ENCODE results near the gene SSR4.
A peak's percentile ranks its signal among the peaks of the same experiment; 100 is the strongest.

The SSR4 gene

DNA sequence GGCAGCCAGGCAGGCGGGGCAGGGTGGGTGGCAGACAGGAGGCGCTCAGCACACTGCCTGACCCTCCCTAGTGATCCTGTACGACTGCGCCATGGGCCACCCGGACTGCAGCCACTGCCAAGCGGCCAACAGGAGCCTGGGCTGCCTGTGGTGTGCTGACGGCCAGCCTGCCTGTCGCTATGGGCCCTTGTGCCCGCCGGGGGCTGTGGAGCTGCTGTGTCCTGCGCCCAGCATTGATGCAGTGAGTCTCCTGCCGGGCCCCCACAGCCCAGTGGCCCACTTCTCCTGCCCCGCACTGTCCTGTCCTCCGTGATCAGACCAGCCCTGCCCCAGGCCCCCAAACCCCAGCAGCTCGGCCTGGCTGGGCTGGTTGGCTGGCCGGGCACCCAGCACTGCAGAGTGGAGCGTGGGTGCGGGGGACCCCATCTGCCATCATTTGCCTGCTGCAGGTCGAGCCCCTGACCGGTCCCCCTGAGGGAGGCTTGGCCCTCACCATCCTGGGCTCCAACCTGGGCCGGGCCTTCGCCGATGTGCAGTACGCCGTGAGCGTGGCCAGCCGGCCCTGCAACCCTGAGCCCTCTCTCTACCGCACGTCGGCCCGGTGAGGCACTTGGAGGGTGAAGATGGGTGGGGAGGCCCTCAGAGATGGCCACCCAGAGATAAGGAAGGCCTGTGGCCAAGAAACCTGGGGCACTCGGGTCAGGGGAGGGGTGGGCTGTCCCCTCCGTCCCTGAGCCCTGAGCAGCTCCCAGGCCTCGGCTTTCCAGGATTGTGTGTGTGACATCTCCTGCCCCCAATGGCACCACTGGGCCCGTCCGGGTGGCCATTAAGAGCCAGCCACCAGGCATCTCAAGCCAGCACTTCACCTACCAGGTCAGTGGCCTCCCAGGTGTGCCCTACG lies 22.8 kb upstream of the SSR4 start:
- peaks cover 0 to 42% (median 27%) of the 10 kb centered on the region in 11 experiments; a peak in 13 of 22 replicates for H3K9me3 ChIP-seq (replicated peaks in 1 of 11)
- no peak overlapping the region for H3K4me3 ChIP-seq
- peaks cover 28 to 39% (median 36%) of the 10 kb centered on the region in 10 experiments for H3K4me1 ChIP-seq
- H3K36me3 ChIP-seq: no peaks in the 10 kb centered on the region
- 0 out of 22 replicates have a peak overlapping the region, but pooled peaks of 2 of the 11 experiments have one; percentile 8 to 30 for H3K4me2 ChIP-seq
- H3K9ac ChIP-seq: no peak overlapping the region
- no peak overlapping the region for H3K27ac ChIP-seq
- H4K20me1 ChIP-seq: peaks cover 0 to 53% (median 0%) of the 10 kb centered on the region in 11 experiments; a peak in 8 of 22 replicates
- no peak for TF ChIP-seq Cebpa-rat (IDR thresholded peaks at IDR 0.05)
- H3K27me3 ChIP-seq: peaks cover 0 to 25% (median 5%) of the 10 kb centered on the region in 11 experiments; a peak in 5 of 22 replicates

DNA sequence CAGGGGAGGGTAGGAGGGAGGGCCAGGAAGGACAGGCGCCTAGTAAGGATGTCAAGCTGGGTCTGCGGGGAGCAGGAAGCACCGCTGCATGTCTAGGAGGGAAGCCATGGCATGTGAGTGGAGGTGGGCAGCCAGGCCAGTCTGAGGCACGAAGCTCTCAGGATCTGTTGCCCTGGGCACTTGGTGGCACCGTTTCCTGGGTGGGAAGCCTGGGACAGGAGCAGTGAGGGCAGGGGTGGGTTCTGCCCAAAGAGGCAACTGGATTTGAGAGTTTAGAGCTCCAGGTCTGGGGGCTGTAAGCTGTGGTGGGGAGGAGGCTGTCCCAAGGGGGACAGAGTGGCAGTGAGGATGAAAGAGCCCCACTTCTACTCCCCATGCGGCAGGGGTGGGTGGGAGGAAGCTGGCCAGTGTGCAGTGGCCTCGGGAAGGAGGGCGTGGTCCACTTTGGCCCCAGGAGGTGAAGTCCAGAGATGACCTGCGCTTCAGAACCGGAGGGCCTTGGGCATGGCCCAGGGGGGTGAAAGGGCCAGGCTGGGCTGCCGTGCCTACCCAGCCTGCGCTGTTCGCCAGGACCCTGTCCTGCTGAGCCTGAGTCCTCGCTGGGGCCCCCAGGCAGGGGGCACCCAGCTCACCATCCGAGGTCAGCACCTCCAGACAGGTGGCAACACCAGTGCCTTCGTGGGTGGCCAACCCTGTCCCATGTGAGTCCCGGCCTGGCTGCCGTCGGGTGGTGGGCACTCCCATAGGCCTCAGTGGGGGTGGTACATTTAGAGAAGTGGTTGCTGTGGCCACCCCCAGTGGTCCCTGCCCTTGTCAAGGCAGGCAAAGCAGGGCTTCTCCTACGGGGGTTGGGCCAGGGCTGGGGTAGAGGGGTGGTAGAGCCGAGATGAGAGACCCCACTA lies 21.9 kb upstream of the SSR4 start:
- H3K4me2 ChIP-seq: peak overlapping the region in 3 of 11 experiments; percentile 8 to 30 (median 15); a peak in 5 of 22 replicates
- no peak overlapping the region for H3K4me3 ChIP-seq
- H3K9ac ChIP-seq: no peak overlapping the region
- no peak overlapping the region for H3K27ac ChIP-seq
- H4K20me1 ChIP-seq: peaks cover 0 to 58% (median 0%) of the 10 kb centered on the region in 11 experiments; a peak in 8 of 22 replicates
- no peaks in the 10 kb centered on the region for H3K36me3 ChIP-seq
- peaks cover 24 to 35% (median 28%) of the 10 kb centered on the region in 10 experiments for H3K4me1 ChIP-seq
- H3K9me3 ChIP-seq (replicated peaks in 1 of 11): peaks cover 0 to 51% (median 33%) of the 10 kb centered on the region in 11 experiments; a peak in 13 of 22 replicates
- peaks cover 0 to 25% (median 0%) of the 10 kb centered on the region in 11 experiments; a peak in 4 of 22 replicates for H3K27me3 ChIP-seq
- no peak for TF ChIP-seq Cebpa-rat (IDR thresholded peaks at IDR 0.05)

GRCh38 chrX:153773218-153773611 lies 21.3 kb upstream of the SSR4 start:
- Histone ChIP-seq H3K4me1 (peaks cover 17 to 28% (median 24%) of the 10 kb centered on the region in 10 experiments), H3K36me3 (no peaks in the 10 kb centered on the region), H3K27ac (no peak overlapping the region), H3K9me3 (replicated peaks in 1 of 11) (peaks cover 0 to 57% (median 35%) of the 10 kb centered on the region in 11 experiments; a peak in 13 of 22 replicates), H3K9ac (no peak overlapping the region), H3K4me3 (no peak overlapping the region), H4K20me1 (peaks cover 0 to 64% (median 0%) of the 10 kb centered on the region in 11 experiments; a peak in 6 of 22 replicates), H3K27me3 (peaks cover 0 to 25% (median 0%) of the 10 kb centered on the region in 11 experiments; a peak in 6 of 22 replicates), H3K4me2 (no peak overlapping the region)
- TF ChIP-seq Cebpa-rat (IDR thresholded peaks at IDR 0.05): no peak

DNA sequence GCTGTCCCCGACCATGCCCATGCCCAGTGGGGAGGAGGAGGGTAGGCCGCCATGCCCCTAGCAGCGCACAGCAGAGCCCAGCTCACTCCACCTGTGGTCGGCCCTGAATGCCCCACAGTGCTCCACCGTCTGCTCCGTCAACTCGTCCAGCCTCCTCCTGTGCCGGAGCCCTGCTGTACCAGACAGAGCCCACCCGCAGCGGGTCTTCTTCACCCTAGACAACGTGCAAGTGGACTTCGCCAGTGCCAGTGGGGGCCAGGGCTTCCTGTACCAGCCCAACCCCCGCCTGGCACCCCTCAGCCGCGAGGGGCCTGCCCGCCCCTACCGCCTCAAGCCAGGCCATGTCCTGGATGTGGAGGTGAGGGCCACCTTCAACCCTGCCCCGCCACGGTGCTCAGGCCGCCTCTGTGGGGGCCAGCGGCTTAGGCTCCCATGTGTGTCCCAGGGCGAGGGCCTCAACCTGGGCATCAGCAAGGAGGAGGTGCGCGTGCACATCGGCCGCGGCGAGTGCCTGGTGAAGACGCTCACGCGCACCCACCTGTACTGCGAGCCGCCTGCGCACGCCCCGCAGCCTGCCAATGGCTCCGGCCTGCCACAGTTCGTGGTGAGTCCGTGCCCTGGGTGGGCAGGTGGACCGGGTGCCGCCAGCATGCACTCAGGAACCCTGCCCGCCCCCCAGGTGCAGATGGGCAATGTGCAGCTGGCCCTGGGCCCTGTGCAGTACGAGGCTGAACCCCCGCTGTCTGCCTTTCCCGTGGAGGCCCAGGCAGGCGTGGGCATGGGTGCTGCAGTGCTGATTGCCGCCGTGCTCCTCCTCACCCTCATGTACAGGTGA lies 20.5 kb upstream of the SSR4 start:
- peaks cover 0 to 71% (median 0%) of the 10 kb centered on the region in 11 experiments; a peak in 6 of 22 replicates for H4K20me1 ChIP-seq
- no peak overlapping the region for H3K9ac ChIP-seq
- no peak for TF ChIP-seq Cebpa-rat (IDR thresholded peaks at IDR 0.05)
- H3K9me3 ChIP-seq (replicated peaks in 1 of 11): peaks cover 0 to 57% (median 35%) of the 10 kb centered on the region in 11 experiments; a peak in 13 of 22 replicates
- no peak overlapping the region for H3K27ac ChIP-seq
- H3K36me3 ChIP-seq: no peaks in the 10 kb centered on the region
- H3K4me3 ChIP-seq: no peak overlapping the region
- no peak overlapping the region for H3K4me2 ChIP-seq
- H3K27me3 ChIP-seq: peaks cover 0 to 30% (median 0%) of the 10 kb centered on the region in 11 experiments; a peak in 6 of 22 replicates
- H3K4me1 ChIP-seq: peaks cover 10 to 23% (median 19%) of the 10 kb centered on the region in 10 experiments; a peak in 19 of 20 replicates

- Histone ChIP-seq H3K4me3 (no peak overlapping the region), H3K9ac (no peak overlapping the region)
- no peak for TF ChIP-seq Cebpa-rat (IDR thresholded peaks at IDR 0.05)
These were observed 19.7 kb upstream of the SSR4 start for GRCh38 chrX:153774576-153775292.

GRCh38 chrX:153775293-153776119 lies 19.0 kb upstream of the SSR4 start:
- Histone ChIP-seq H3K4me2 (no peak overlapping the region), H3K4me1 (peaks cover 4 to 34% (median 26%) of the 10 kb centered on the region in 10 experiments), H3K27ac (no peak overlapping the region), H3K27me3 (peaks cover 0 to 26% (median 0%) of the 10 kb centered on the region in 11 experiments; a peak in 5 of 22 replicates), H3K4me3 (no peak overlapping the region), H3K9ac (no peak overlapping the region), H4K20me1 (peaks cover 0 to 71% (median 3%) of the 10 kb centered on the region in 11 experiments; a peak in 8 of 22 replicates), H3K36me3 (no peaks in the 10 kb centered on the region), H3K9me3 (replicated peaks in 1 of 11) (peaks cover 0 to 62% (median 35%) of the 10 kb centered on the region in 11 experiments; a peak in 13 of 22 replicates)
- TF ChIP-seq Cebpa-rat (IDR thresholded peaks at IDR 0.05): no peak

More at GRCh38 chrX:153774576-153775292, 19.7 kb upstream of the SSR4 start:
- no peak overlapping the region for H3K4me2 ChIP-seq
- H3K36me3 ChIP-seq: no peaks in the 10 kb centered on the region
- H3K27me3 ChIP-seq: peaks cover 0 to 30% (median 0%) of the 10 kb centered on the region in 11 experiments; a peak in 6 of 22 replicates
- peaks cover 0 to 57% (median 35%) of the 10 kb centered on the region in 11 experiments; a peak in 13 of 22 replicates for H3K9me3 ChIP-seq (replicated peaks in 1 of 11)
- H3K4me1 ChIP-seq: peaks cover 4 to 26% (median 18%) of the 10 kb centered on the region in 10 experiments; a peak in 18 of 20 replicates
- no peak overlapping the region for H3K27ac ChIP-seq
- H4K20me1 ChIP-seq: peaks cover 0 to 68% (median 0%) of the 10 kb centered on the region in 11 experiments; a peak in 8 of 22 replicates

Data from BLaER1 treated with 17β-estradiol and CSF1 and Interleukin-3, amounts not matched to agents 10 nM and 100 nM (cell line).